ENCODE results near the gene CYP51A1. TPM values are rescaled to one million over a fixed set of nuclear protein-coding genes. Genes with fewer than 3 reads are reported as not detected.

CYP51A1 gene
- total and polyA plus RNA-seq, 2 of the 13 experiments (the other 11 are each of a cell fraction or from before 2014, with no cell fraction given): 15.4 to 260 TPM

- no peak for TF ChIP-seq ZNF275 (CRISPR knock-in tag; IDR thresholded peaks at IDR 0.05; ENCODE audit: borderline replicate concordance)
- TF ChIP-seq ZNF790 (CRISPR knock-in tag; IDR thresholded peaks at IDR 0.05; ENCODE audit: borderline replicate concordance): no peak
- peak; percentile 91 for TF ChIP-seq SRY (CRISPR knock-in tag; IDR thresholded peaks at IDR 0.05)
- no peak for TF ChIP-seq ZNF12 (CRISPR knock-in tag; IDR thresholded peaks at IDR 0.05)
- TF ChIP-seq TGIF2 (CRISPR knock-in tag; IDR thresholded peaks at IDR 0.05): peak; percentile 69
- peak; percentile 2; the same call in 1 of the 2 replicates for TF ChIP-seq FOSL1 (CRISPR knock-in tag; IDR thresholded peaks at IDR 0.05; ENCODE audit: borderline replicate concordance)
- no peak for TF ChIP-seq GABPA (IDR thresholded peaks at IDR 0.05; ENCODE audit: low read depth, low read length)
- peak; percentile 2; the same call in 1 of the 2 replicates for TF ChIP-seq GABPA (CRISPR knock-in tag; IDR thresholded peaks at IDR 0.05; ENCODE audit: low read depth)
- peak; percentile 80; the same call in 1 of the 2 replicates for TF ChIP-seq ZNF274 (CRISPR knock-in tag; IDR thresholded peaks at IDR 0.05)
- peak; percentile 74 for TF ChIP-seq ZNF431 (CRISPR knock-in tag; IDR thresholded peaks at IDR 0.05; ENCODE audit: borderline replicate concordance, low read depth)
- no peak; the same call in 1 of the 2 replicates for TF ChIP-seq NFATC3 (CRISPR knock-in tag; IDR thresholded peaks at IDR 0.05)
- no peak; the same call in 1 of the 2 replicates for TF ChIP-seq ZSCAN21 (CRISPR knock-in tag; IDR thresholded peaks at IDR 0.05; ENCODE audit: borderline replicate concordance)
- TF ChIP-seq ZNF639 (CRISPR knock-in tag; conservative IDR thresholded peaks at IDR 0.05): no peak; the same call in 1 of the 2 replicates
- TF ChIP-seq ZNF792 (CRISPR knock-in tag; IDR thresholded peaks at IDR 0.05): no peak; the same call in 1 of the 2 replicates
- TF ChIP-seq RERE (CRISPR knock-in tag; IDR thresholded peaks at IDR 0.05; ENCODE audit: low read depth): no peak
- TF ChIP-seq ZFP36L1 (CRISPR knock-in tag; IDR thresholded peaks at IDR 0.05): no peak
- TF ChIP-seq TCF7L2 (IDR thresholded peaks at IDR 0.05; ENCODE audit: low read depth, low read length): no peak
- TF ChIP-seq STAT5B (CRISPR knock-in tag; IDR thresholded peaks at IDR 0.05): no peak
- TF ChIP-seq ZFX (CRISPR knock-in tag; IDR thresholded peaks at IDR 0.05; ENCODE audit: low read depth): peak; percentile 92
These were observed at the start of gene CYP51A1 (continued) for GRCh38 chr7:92134271-92135051.

Data from HepG2 (cell line).